ENCODE measurements around the gene KCNG4. TPM values are rescaled to one million over a fixed set of nuclear protein-coding genes. Genes with fewer than 3 reads are reported as not detected.

The KCNG4 gene
- total RNA-seq, 4 donors from 2014 or later = not detected

- TF ChIP-seq, protein P1, sequence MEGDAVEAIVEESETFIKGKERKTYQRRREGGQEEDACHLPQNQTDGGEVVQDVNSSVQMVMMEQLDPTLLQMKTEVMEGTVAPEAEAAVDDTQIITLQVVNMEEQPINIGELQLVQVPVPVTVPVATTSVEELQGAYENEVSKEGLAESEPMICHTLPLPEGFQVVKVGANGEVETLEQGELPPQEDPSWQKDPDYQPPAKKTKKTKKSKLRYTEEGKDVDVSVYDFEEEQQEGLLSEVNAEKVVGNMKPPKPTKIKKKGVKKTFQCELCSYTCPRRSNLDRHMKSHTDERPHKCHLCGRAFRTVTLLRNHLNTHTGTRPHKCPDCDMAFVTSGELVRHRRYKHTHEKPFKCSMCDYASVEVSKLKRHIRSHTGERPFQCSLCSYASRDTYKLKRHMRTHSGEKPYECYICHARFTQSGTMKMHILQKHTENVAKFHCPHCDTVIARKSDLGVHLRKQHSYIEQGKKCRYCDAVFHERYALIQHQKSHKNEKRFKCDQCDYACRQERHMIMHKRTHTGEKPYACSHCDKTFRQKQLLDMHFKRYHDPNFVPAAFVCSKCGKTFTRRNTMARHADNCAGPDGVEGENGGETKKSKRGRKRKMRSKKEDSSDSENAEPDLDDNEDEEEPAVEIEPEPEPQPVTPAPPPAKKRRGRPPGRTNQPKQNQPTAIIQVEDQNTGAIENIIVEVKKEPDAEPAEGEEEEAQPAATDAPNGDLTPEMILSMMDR (IDR thresholded peaks at IDR 0.05) = no peak
- no peak for TF ChIP-seq POLR2A (IDR thresholded peaks at IDR 0.05)
- DNase-seq = no peak
- intact Hi-C loops (cut with DNase I; ENCODE audit: low total_unique reads) = no loop called here
Observed at GRCh38 chr16:84252184-84252583, 12.4 kb upstream of the KCNG4 start.

DNA sequence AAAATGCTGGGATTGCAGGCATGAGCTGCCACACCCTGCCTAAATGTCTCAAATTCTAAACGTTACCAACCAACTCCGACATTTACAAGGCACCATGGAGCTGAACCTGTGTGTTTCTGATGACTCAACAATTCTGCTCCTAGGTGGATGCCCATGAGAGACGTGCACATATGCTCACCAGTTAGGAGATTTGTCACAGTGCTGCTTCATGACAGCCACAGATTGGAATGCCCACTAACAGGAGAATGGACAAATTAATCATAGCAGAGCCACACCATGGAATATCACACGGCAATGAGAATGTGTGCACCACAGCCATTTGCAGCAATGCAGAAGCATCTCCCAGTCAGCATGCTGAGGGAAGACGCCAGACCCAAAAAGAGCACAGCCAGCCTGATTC lies 8.0 kb upstream of the KCNG4 start:
- H3K4me3 ChIP-seq = no peak overlapping the region
- no peaks in the 10 kb centered on the region for H3K36me3 ChIP-seq
- no peaks in the 10 kb centered on the region for H3K27me3 ChIP-seq
- H3K9me3 ChIP-seq = no peaks in the 10 kb centered on the region
- no peaks in the 10 kb centered on the region for H3K4me1 ChIP-seq
- intact Hi-C loops (cut with DNase I; ENCODE audit: low total_unique reads) = no loop called here
- no peak overlapping the region for H3K27ac ChIP-seq
- no peak for DNase-seq
- TF ChIP-seq POLR2A (IDR thresholded peaks at IDR 0.05) = no peak
- TF ChIP-seq, protein P1 (IDR thresholded peaks at IDR 0.05) = no peak

More at GRCh38 chr16:84252184-84252583, 12.4 kb upstream of the KCNG4 start:
- Histone ChIP-seq H3K4me1 (no peaks in the 10 kb centered on the region), H3K4me3 (no peak overlapping the region), H3K36me3 (no peaks in the 10 kb centered on the region), H3K27me3 (no peaks in the 10 kb centered on the region), H3K9me3 (no peaks in the 10 kb centered on the region), H3K27ac (no peak overlapping the region)

DNA sequence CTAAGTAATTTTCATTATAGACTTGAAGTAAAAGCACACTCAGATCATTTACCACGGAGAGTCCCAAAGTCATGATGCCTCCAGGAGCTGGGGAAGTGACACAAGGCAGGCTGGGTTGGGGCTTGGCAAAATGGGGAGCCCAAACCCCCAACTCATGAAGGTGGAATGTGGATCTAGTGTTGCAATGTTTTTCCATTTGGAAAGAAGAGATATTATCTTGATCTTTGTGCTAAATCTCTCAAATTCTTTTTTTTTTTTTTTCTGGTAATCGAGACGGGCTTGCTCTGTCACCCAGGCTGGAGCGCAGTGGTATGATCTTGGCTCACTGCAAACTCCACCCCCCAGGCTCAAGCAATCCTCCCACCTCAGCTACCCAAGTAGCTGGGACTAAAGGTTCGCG lies 7.5 kb upstream of the KCNG4 start:
- H3K36me3 ChIP-seq = no peaks in the 10 kb centered on the region
- H3K27ac ChIP-seq = no peak overlapping the region

GRCh38 chr16:84246679-84247077 lies 6.9 kb upstream of the KCNG4 start:
- no peak overlapping the region for H3K4me3 ChIP-seq
- H3K4me1 ChIP-seq = no peaks in the 10 kb centered on the region
- no peaks in the 10 kb centered on the region for H3K36me3 ChIP-seq
- H3K9me3 ChIP-seq = no peaks in the 10 kb centered on the region
- DNase-seq = no peak
- intact Hi-C loops (cut with DNase I; ENCODE audit: low total_unique reads) = no loop called here
- no peak for TF ChIP-seq POLR2A (IDR thresholded peaks at IDR 0.05)
- TF ChIP-seq, protein P1 (IDR thresholded peaks at IDR 0.05) = no peak
- no peak overlapping the region for H3K27ac ChIP-seq
- peaks cover 0 to 5% of the 10 kb centered on the region in 2 donors for H3K27me3 ChIP-seq

More for the DNA sequence above, 7.5 kb upstream of the KCNG4 start:
- H3K27me3 ChIP-seq = peaks cover 0 to 3% of the 10 kb centered on the region in 2 donors
- H3K9me3 ChIP-seq = no peaks in the 10 kb centered on the region
- no peak overlapping the region for H3K4me3 ChIP-seq
- intact Hi-C loops (cut with DNase I; ENCODE audit: low total_unique reads) = no loop called here
- DNase-seq = no peak
- TF ChIP-seq POLR2A (IDR thresholded peaks at IDR 0.05) = no peak
- TF ChIP-seq, protein P1 (IDR thresholded peaks at IDR 0.05) = no peak
- no peaks in the 10 kb centered on the region for H3K4me1 ChIP-seq

DNA sequence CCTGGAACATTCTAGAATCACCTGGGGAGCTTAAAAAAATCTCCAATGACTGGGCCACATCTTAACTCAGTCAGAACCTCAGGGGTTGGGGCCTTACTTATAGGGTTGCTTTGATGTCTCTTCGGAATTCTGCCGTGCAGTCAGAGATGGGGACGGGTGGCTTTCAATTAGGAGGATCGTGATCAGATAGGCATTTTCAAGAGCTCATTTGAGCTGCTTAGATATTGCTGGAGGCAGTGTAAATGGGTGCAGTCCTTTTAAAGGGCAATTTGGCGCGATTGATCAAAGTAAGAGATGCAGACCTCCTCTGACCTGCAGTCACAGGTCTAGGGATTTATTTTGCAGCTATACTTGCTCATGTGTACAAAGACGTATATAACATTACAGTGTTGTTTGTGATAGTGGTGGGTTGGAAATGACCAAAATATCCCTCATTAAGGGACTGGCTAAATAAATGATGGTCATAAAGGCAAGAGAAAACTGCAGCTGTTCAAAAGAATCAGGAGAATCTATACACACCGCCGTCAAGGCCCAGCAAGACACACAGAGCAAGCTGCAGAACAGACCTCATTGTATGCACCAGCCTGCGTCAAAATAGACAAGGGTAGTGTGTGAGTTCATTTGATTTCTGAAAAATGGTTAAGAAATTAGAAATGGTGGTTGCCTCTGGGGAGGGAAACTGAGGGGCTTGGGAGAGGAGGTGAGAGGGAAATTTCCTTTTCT lies 6.3 kb upstream of the KCNG4 start:
- Histone ChIP-seq H3K4me3 (no peak overlapping the region), H3K27me3 (peaks cover 0 to 5% of the 10 kb centered on the region in 2 donors), H3K4me1 (no peaks in the 10 kb centered on the region), H3K36me3 (no peaks in the 10 kb centered on the region), H3K9me3 (no peaks in the 10 kb centered on the region), H3K27ac (no peak overlapping the region)
- DNase-seq = no peak
- intact Hi-C loops (cut with DNase I; ENCODE audit: low total_unique reads) = no loop called here
- TF ChIP-seq, protein P1 (IDR thresholded peaks at IDR 0.05) = no peak
- no peak for TF ChIP-seq POLR2A (IDR thresholded peaks at IDR 0.05)
